ENCODE measurements around the gene GAS2L2.

DNA sequence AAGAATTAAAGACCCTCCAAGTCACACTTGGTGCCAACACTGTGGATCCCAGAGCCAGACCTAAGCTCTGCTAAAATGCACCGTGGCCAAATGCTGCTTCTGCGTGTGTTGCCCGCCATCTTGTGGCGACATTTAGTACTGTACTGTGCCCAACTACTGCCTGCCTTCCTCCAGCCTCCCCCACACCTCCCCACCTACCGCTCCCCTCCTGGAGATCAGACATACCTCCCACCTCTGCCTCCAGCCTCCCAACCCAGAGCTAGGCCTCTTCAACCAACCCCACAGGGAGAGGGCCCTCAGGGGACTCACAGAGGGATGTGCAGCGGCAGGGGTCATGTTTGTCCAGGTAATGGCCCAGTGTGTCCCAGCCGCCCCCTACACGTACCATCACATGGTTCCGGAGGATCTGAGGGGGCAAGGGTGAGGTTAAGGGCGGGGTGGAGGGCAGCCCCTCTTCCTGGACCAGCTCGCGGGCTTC is 5.5 kb downstream of the GAS2L2 start:
- no peak for TF ChIP-seq EZH2 (IDR thresholded peaks at IDR 0.05; ENCODE audit: borderline replicate concordance)
- peak; percentile 88 for TF ChIP-seq CTCF (IDR thresholded peaks at IDR 0.05; ENCODE audit: poor library complexity)

Data from hepatocyte (in vitro differentiated cells).